Right lobe of liver (tissue), 4 donors: ENCODE results near the gene PLXNB3.

Source experiments
- CTCF ChIP-seq, 4 donors: fragments of 200-600 bp in 3 of 4; fragments of 450-650 bp in 1 of 4; IDR thresholded peaks; one replicate each; pipeline versions ENCODE4 v1.5.1 to v1.8.0; 2016 to 2022; ENCODE audit warnings: antibody characterized with exemption in 4 of 4, mild to moderate bottlenecking in 2 of 4
- POLR2A ChIP-seq: fragments of 450-650 bp; IDR thresholded peaks from one replicate; pipeline ENCODE4 v1.6.1; 2017; ENCODE audit warnings: antibody characterized with exemption, mild to moderate bottlenecking
- donor health status: DM: no; HTN: no; CAD: no.
- donor health status: DM: no; HTN: no; CAD: no.
- donor health status: DM: no; HTN: yes; CAD: no.

- TF ChIP-seq POLR2A (no peak), CTCF (IDR thresholded peaks at IDR 0.05) (no peak)
Observed at GRCh38 chrX:153768311-153769157, 4.5 kb downstream of the PLXNB3 start.
